NB4 (cell line): ENCODE measurements around the gene NACC2.

Source experiments
- POLR2A ChIP-seq: IDR thresholded peaks from 2 replicates; pipeline ENCODE4 v1.6.1; 2011; ENCODE audit warnings: mild to moderate bottlenecking; ENCODE audit not compliant: insufficient read length; ENCODE audit errors: extremely low read depth
- TF ChIP-seq, protein P1 (sequence below): IDR thresholded peaks from one replicate; pipeline ENCODE4 v1.5.1; 2012; ENCODE audit warnings: low read depth, low read length
- TF ChIP-seq, protein P2 (sequence below): IDR thresholded peaks from 2 replicates; pipeline ENCODE4 v1.6.1; 2011; ENCODE audit warnings: low read depth, low read length

DNA sequence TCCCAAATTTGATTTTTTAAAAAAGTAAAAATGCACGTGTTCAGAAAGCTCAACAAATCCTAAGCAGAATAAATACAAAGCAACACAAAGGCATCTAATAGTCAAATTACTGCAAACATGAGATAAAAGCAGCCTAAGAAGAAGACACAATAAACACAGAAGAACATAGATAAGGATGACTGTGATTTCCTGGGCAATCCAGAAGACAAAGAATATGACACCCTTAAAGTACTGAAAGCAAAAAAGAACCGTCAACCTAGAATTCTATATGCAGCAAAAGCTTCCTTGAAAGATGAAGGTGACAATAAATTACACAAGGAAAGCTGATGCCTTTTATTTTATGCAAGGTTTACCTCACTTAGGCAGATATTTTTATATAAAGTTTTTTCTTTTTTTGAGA lies 58.2 kb downstream of the NACC2 start:
- TF ChIP-seq, protein P1, sequence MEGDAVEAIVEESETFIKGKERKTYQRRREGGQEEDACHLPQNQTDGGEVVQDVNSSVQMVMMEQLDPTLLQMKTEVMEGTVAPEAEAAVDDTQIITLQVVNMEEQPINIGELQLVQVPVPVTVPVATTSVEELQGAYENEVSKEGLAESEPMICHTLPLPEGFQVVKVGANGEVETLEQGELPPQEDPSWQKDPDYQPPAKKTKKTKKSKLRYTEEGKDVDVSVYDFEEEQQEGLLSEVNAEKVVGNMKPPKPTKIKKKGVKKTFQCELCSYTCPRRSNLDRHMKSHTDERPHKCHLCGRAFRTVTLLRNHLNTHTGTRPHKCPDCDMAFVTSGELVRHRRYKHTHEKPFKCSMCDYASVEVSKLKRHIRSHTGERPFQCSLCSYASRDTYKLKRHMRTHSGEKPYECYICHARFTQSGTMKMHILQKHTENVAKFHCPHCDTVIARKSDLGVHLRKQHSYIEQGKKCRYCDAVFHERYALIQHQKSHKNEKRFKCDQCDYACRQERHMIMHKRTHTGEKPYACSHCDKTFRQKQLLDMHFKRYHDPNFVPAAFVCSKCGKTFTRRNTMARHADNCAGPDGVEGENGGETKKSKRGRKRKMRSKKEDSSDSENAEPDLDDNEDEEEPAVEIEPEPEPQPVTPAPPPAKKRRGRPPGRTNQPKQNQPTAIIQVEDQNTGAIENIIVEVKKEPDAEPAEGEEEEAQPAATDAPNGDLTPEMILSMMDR: no peak
- TF ChIP-seq POLR2A: no peak
- TF ChIP-seq, protein P2, sequence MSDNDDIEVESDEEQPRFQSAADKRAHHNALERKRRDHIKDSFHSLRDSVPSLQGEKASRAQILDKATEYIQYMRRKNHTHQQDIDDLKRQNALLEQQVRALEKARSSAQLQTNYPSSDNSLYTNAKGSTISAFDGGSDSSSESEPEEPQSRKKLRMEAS: no peak
